H1 (cell line): Measurements from ENCODE around the gene TM9SF3. TPM values are rescaled to one million over a fixed set of nuclear protein-coding genes. Genes with fewer than 3 reads are reported as not detected.

Experiments used
- CHD7 ChIP-seq: fragments of 300-600 bp; sonication (generic); IDR thresholded peaks from 2 replicates; pipeline ENCODE4 v1.7.1; 2012; ENCODE audit warnings: low read length, moderate library complexity, mild to moderate bottlenecking, inconsistent platforms; ENCODE audit not compliant: insufficient replicate concordance
- SUZ12 ChIP-seq: fragments of 200-600 bp; sonication (generic); IDR thresholded peaks from 2 replicates; pipeline ENCODE4 v1.6.1; 2012; ENCODE audit warnings: mild to moderate bottlenecking, inconsistent platforms, low read length, moderate library complexity, mixed read lengths
- TCF12 ChIP-seq: IDR thresholded peaks from 2 replicates; pipeline ENCODE4 v1.6.1; 2011; ENCODE audit warnings: low read depth, mild to moderate bottlenecking, low read length
- polyA plus RNA-seq, 7 experiments: library from polyadenylated mRNA; depleted of rRNA in 3 of 7; stranded (reverse) in 5 of 7; unstranded in 2 of 7; fragments of >200 nt in 5 of 7; fragments of 200-250 nt in 2 of 7; gene quantifications; 1 replicate in 5 of 7; 2 replicates in 1 of 7; 4 replicates in 1 of 7; pipeline versions ENCODE4 v1.2.1 to v1.2.3, GENCODE V29; 2011 to 2013; ENCODE audit warnings: missing spikeins in 2 of 7, mixed read lengths in 2 of 7
- total RNA-seq: library from RNA; stranded (reverse); fragmentation: NEBNext Ultra II Directional; extraction: Animal tissue kit (Norgen Biotek cat#: 25700); gene quantifications from 2 replicates; pipeline ENCODE4 v1.2.1, GENCODE V29; 2021
- TF ChIP-seq, protein P1 (sequence below): IDR thresholded peaks from 2 replicates; pipeline ENCODE4 v1.6.1; 2012; ENCODE audit warnings: inconsistent platforms

Gene TM9SF3
- total and polyA plus RNA-seq, 2 of the 8 experiments (the other 6 are each of a cell fraction or from before 2014, with no cell fraction given), result 123 to 127 TPM

DNA sequence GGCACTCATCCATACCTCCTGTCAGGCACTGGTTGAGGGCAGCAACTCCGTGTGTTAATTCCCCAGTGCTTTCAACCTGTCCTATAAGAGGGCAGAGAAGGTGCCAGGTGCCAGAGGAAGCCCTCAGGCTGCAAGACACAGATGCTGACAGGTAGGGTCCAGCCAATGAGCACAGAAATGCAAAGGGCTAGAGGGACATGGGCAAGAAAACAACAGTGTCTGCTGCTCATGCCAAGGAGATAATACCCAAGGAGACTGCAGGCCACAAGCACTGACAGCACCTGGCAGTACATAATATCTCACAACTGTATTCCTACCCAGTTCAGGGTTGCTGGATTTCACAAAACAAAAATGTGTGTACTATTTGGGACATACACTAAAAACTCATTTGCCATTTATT lies 38.4 kb upstream of the TM9SF3 start (continued):
- TF ChIP-seq CHD7 (no peak), TCF12 (no peak), SUZ12 (no peak)
- TF ChIP-seq, protein P1, sequence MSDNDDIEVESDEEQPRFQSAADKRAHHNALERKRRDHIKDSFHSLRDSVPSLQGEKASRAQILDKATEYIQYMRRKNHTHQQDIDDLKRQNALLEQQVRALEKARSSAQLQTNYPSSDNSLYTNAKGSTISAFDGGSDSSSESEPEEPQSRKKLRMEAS, result no peak
- TF ChIP-seq, all 59 proteins: peak for 0
